Measurements from ENCODE around the gene DLG2.
"Not testable (repeated sequence)": the region's sequence is repeated elsewhere in the genome, so short reads cannot be mapped to it uniquely, and the experiment has no call there.

Gene DLG2

DNA sequence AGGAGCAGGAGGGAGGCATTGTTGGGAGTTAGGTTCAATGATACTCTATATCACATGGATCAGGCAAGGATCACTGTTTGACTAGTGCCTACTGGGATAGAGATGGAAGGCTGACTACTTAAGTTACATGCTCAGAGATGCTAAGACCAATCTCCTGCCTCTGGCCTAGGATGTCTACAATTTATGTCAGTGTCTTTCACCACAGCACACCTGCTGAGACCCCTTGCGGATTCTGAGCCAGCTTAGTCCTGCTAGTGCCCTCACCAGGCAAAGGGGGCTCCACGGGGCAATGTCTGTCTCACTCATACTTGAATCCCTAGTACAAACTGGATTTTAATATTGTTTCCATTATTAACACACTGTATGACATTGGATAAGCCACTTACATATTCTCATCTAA lies 732.5 kb downstream of the DLG2 start:
- no peak overlapping the region for H3K27ac ChIP-seq
- no peak overlapping the region for H3K4me3 ChIP-seq

DNA sequence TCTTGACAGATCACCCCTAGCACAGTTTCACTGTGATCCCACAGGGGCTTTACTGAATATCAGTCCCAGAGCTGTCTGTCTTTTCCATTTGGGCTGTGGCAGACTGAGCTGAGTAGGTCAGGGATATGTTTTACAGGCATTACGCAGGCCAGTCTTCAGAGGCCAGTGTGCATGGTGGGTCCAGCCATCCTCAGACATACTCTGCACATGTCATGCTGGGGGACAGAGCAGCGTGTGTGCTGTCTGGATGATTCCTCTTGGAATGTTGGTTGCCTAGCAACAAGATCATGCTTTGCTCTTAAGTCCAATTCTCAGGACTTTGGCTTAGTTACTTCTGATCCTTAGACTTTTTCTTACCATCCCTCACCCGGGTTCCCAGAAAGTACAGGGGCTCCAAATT lies 736.5 kb downstream of the DLG2 start:
- no peak overlapping the region for H3K4me3 ChIP-seq
- no peak overlapping the region for H3K27ac ChIP-seq

DNA sequence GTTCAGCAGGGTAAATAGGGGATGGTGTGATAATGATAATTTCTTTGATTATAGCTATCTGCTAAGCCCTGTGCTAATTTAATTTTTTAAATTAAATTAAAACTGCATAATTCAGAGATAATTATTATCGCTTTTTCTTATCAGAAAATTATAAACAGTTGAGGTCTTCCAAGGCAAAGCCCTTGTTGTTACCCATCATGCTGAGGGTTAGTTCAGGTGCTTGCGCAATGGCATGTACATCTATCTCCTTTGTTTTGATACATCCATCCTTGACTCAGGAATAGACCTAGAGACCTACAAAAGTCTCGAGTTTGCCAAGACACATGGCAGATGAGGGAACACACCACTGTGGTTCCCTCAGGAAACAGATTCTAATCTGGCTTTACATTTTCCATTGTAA lies 737.6 kb downstream of the DLG2 start:
- Histone ChIP-seq H3K27ac (no peak overlapping the region), H3K4me3 (no peak overlapping the region)

DNA sequence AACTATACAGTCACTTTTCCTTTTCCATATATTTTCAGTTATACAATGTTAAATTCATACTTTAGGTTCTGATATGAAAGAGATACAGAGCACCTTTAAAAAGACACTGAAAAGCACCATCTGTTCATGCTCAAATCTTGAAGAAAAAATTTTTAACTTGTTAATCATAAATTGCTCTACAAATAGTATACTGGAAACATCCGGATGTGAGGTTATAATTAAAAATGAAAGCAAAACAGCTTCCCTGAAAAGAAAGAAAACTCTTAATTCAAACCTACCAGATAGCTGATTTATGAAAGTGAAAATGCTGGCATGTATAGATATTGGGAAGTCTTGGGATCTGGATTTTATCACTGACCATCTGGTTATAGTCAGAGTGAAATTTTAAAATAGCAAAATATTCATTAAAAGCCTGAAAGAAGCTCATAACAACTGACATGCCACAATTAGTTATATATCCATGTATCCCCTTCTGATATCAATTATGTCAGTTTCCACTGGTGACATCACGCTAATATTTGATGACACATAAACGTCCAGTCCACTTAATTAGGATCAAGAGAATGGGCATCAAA lies 740.0 kb downstream of the DLG2 start:
- H3K4me3 ChIP-seq, result no peak overlapping the region
- H3K27ac ChIP-seq, result no peak overlapping the region

DNA sequence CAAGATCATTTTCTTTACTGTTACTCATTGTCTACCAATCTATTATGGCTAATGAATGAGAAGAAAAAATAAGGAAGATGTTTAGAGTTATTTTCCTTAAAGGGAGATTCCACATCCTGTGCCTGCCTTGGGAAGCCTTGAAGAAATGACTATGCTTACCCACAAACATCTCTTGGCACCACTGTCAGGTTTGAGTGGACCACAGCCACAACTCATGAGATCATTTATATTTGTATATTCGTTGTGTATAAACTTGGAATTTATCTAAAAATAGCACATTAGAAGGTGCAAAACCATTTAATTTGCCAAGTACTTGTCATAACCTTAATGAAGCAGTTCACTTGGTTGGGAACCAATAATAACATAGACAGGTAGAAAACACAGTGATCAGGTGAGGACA lies 740.8 kb downstream of the DLG2 start:
- no peak overlapping the region for H3K27ac ChIP-seq

DNA sequence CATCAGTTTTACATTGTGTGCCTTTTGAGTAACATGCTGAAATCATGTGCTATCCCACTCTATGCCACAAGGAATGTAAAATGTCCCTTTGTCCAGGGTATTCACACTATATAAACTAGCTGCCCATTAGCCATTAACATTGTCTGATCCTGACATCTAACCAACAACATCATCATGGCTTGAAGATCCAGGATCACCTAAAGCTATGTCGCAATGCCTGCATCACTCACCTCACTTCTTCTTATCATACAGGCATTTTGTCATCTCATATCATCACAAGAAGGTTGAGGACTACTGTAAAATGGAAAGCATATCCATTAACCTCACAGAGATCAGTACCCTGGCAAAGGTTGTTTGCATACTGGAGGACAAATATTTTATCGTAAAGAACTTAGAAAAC lies 742.3 kb downstream of the DLG2 start:
- Histone ChIP-seq H3K4me3 (no peak overlapping the region), H3K27ac (no peak overlapping the region)

More for the DNA sequence above, 740.8 kb downstream of the DLG2 start:
- H3K4me3 ChIP-seq, result no peak overlapping the region

DNA sequence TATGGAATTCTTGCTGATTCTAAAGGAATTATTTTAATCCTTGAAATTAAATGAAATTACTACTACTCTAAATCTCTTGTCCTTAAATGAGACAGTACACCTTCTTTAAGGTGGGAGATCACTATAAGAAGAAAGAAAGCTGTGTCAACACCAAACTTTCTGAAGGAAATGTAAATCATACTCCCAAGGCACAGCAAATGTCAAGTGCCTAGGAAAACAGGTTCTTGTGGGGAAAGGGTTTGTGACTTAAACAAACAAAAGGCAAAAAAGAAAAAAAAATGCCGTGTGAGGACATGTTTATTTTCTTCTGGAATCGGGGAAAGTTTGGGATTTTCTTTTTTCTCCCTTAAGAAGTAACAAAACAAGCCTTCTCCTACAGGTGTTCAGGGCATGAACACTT lies 745.1 kb downstream of the DLG2 start:
- H3K4me3 ChIP-seq, result no peak overlapping the region

DNA sequence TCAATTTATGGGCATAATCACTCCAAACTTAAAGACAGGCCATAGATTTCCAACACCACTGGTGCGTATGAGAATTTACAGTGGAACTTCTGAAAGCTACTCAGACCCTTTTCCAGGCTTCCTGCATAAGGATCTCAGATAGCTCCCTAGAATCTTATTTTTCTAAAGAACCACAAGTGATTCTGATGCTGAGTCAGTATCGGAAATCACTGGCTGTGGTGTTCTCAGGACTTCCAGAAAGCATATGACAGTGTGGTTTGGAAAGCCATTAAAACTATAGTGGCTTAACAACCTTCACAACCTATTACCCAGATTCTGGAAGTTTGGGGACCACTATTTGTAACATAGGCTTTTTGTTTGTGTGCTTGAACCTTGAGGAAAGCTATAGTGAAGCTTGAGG lies 756.0 kb downstream of the DLG2 start:
- Histone ChIP-seq H3K4me3 (no peak overlapping the region), H3K27ac (no peak overlapping the region)

More for the DNA sequence above, 745.1 kb downstream of the DLG2 start:
- H3K27ac ChIP-seq, result no peak overlapping the region

DNA sequence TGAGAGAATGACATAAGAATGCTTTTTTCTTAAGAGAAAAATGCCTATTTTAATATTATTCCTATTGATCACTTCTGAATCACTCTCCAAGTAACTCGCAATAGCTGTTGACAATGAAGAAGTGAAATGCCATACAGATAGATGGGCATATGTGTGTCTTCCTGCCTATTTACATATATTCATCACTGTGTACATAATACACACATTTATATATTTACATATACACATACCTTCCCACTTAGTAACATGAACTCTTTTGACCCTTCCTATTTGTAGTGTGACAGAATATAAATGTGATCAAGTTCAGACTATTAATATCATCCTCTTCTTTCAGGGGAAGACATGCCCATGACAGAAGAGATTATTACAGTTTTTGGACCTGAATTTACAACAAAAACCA lies 756.7 kb downstream of the DLG2 start:
- no peak overlapping the region for H3K27ac ChIP-seq

DNA sequence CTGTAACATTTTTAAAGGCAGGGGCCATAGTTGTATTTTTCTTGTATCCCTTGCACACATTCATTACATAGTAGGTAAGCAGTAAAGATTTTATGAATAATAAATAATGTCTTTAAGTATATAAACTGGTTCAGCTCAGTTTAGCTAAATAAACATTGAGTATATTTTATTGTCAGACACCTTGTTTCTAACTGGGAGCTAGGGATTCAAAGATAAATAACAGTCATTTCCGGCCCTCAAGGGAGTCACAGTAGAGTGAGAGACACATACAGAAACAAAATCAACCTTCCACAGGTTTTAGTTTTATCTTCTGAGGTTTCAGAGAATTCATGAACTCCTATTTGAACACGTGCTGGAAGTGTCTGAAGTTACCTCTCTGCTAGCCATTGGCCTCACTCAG lies 760.2 kb downstream of the DLG2 start:
- Histone ChIP-seq H3K27ac (no peak overlapping the region), H3K4me3 (no peak overlapping the region)

More for the DNA sequence above, 756.7 kb downstream of the DLG2 start:
- H3K4me3 ChIP-seq, result no peak overlapping the region

DNA sequence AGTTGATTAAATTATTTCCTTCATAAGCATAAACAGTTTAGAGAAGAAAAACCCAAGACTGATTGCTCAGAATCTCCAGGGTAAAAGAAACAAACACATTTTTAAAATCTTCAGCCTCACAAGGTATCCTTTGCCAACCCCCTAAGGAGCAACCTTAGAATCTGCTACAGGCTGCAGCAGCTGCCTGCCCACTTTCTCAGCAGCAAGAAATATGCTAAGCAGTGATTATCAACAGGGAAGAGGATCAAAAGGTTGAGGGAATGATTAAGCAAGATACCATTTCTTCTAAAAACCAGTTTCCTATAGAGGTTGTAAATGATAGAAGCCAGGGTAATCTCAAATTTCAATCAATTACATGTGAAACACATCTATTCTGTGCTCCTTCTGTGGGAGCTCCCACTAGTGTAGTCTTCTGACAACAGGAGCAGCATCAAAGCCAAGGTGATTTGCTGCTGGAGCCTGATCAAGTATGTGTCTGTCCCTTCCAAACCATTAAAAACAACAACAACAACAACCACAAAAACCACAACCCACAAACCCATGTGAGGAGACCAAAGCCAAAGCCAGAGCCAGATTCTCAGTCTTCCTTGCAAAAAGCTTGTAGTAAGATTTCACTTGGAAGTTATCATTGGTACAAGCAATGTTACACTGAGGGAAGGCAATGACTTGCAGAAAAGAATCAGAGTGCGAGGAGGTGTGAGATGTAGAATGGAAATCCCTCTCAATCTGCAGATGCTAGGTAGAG lies 761.2 kb downstream of the DLG2 start:
- Histone ChIP-seq H3K27ac (no peak overlapping the region), H3K4me3 (no peak overlapping the region)

DNA sequence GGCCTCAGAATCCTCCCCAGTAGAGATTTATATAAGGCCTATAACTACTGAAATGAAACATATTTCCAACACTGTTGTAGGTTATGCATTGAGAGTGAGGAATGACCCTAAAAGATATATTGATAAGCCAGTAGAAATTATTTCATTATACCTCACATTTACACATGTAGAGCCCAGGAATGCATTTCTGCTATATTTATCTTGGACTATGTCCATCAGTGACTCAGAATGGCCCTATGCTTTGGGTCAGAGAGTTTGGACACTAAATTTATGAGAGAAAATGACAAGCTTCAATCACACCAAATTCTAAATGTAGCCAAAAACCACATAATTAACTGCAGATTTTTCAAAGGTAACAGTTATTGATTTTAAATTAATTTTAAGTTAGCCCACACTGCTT lies 761.9 kb downstream of the DLG2 start:
- Histone ChIP-seq H3K27ac (no peak overlapping the region), H3K4me3 (no peak overlapping the region)

DNA sequence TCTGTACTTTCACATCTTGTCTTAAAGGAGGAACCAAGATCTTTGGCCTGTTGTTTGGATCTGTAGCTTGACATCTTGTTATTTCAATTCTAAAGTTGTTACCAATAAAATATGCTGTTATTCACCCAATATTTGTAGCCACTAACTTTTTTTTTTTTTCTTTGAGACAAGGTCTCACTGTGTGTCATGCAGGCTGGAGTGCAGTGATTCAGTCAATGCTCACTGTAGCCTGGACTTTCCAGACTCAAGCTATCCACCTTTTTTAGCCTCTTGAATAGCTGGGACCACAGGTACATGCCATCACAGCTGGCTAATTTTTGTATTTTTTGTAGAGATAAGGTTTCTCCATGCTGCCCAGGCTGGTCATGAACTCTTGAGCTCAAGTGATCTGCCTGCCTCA lies 769.4 kb downstream of the DLG2 start:
- Histone ChIP-seq H3K27ac (no peak overlapping the region), H3K4me3 (no peak overlapping the region)

DNA sequence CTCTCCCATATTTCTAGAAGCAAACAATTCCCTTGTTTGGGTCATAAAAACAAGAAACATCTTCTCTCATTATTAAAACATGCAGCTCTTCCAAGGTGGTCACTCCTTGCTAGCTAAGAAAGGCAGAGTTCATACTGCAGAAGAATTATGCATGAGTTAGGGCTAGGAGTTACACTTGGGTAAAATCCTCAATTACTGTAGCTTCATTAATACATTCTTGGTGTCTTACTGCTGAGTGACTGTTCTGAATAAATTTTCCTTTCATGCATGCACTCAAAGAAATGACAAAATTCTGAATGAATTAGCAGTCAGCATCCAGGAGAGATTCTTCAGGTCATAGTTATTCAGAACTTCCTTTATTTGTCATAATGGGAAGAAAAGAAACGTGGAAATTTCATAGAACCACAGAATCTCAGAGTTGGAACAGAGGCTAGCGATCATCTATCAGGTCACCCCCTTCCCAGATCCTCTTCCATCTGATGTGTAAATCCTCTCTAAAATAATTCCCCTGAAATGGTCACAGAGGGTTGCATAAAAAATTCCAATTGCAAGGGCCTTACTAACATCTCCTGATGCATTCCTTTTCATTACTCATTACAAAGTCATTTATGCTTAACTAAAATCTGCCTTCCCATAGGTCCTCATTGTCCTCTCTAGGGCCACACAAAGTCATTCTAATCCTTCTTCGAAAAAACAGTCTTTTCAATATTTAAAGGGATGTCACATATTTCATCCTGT lies 771.5 kb downstream of the DLG2 start:
- no peak overlapping the region for H3K27ac ChIP-seq

DNA sequence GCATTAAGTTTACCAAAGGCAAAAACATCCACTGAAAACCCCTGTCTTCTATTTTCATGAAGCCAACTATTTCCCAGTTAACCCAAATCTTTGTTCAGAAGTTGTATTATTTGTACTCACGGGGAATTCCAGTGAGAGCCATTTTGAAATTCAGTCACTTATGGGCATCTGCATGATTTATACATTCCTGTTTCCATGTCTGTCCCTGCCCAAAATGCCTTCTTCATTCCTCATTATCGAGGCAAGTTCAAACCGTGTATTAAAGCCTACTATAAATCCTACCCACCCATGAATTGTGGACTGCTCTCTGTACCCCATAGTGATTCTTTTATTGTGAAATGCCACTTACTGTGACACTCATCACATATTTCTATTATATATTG lies 772.7 kb downstream of the DLG2 start:
- H3K4me3 ChIP-seq, result no peak overlapping the region
- no peak overlapping the region for H3K27ac ChIP-seq

More for the DNA sequence above, 771.5 kb downstream of the DLG2 start:
- H3K4me3 ChIP-seq, result no peak overlapping the region

DNA sequence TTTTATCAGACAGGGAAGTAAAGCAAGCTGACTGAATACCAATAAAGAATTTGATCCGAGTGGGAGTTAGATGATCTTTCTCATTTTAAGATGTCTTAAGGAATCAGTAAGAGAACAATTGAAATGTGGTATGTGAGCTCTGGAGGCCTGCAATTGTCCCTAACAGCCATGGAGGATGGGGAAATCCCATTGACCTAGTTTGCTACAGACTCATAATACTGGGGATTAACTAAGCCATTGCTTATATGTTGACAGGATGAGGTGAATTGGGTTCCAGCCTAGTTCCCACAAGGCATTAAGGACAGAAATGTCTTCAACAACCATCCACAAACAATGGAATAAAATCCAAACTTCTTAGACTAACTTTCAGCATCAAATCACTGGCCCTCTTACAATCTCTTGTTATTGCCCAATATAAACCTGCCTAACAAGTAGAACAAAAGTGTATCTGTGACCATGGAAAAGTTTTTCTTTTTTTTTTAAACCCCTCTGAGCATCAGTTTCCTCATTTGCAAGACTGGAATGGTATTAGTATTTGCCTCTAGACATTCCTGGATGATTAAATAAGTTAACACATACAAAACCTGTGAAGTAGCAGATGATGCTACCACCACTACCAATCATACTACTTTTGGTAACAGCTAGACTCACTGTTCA lies 773.2 kb downstream of the DLG2 start:
- H3K27ac ChIP-seq, result no peak overlapping the region
- H3K4me3 ChIP-seq, result no peak overlapping the region

DNA sequence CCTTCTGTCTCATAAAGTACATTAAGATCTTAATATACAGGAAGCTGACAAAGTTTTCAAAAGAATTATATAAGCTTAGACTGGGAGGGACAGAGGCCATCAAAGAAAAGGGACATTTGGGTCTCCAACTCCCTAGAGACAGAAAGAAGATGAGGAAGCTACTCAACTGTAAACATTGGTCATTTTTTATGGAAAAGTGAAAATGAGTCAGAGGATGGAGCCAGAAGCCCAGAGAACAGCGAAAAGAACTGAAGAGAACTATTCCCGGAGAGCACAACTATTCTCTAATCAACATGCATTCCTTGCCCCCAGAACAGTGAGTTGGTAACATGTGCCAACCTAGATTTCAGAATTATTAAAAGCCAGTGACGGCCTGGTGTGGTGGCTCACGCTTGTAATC lies 779.3 kb downstream of the DLG2 start:
- no peak overlapping the region for H3K4me3 ChIP-seq

DNA sequence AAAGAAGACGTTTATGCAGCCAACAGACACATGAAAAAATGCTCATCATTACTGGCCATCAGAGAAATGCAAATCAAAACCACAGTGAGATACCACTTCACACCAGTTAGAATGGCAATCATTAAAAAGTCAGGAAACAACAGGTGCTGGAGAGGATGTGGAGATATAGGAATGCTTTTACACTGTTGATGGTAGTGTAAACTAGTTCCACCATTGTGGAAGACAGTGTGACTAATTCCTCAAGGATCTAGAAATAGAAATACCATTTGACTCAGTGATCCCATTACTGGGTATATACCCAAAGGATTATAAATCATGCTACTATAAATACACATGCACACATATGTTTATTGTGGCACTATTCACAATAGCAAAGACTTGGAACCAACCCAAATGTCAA lies 786.9 kb downstream of the DLG2 start:
- not testable (repeated sequence) for H3K4me3 ChIP-seq, H3K27ac ChIP-seq

More for the DNA sequence above, 779.3 kb downstream of the DLG2 start:
- H3K27ac ChIP-seq, result no peak overlapping the region

DNA sequence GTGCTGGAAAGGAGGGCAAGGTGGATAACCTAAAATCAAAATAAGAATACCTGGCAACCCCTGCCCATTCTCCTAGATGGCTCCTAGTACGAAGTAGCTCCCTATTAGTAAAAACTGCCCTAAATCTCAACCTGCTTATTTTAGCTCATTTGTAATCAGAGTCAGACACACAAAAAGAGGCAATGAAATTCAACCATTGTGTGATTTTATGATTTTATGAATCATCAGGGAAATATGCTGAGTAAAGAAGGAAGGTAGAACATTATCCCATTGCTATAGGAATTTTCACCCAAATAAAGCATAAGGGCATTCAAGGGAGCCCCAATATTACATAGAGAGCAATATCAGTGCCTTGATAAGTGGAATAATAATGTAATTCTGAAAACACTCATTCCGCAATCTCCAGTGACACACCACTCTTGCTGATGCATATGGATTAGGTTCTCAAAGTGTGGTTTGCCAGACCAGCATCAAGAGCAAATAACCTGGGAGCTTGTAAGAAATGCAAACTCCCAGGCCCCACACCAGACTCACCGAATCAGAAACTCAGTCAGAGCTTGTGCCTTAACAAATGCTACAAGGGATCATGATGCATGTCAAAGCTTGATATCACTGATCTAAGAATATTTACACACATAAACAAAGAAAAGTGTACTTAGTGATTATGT lies 789.6 kb downstream of the DLG2 start:
- Histone ChIP-seq H3K27ac (no peak overlapping the region), H3K4me3 (no peak overlapping the region)

DNA sequence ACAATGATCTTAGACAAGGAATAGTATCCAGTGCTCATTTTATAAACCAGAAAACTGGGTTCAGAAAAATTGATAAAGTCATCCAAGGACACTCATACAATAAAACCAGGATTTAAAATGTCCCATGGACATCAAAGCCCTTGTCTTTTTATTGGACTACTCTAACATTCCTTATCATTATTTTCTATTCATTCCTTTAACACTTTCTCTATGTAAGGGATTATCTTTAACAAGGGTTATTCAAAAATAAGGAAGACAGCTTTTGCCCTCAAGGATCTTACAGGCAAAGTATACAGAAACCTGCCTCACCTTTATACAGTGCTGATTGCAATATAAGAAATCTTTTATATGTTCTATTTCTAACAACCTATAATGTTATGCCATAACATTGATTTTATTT lies 790.8 kb downstream of the DLG2 start:
- no peak overlapping the region for H3K27ac ChIP-seq
- no peak overlapping the region for H3K4me3 ChIP-seq

Data from skin epidermis (tissue), 12 donors.